ENCODE data around the gene MYBPH. TPM values are rescaled to one million over a fixed set of nuclear protein-coding genes. Genes with fewer than 3 reads are reported as not detected.

MYBPH gene
- total and polyA plus RNA-seq, 2 of the 13 experiments (the other 11 are each of a cell fraction or from before 2014, with no cell fraction given) = not detected

DNA sequence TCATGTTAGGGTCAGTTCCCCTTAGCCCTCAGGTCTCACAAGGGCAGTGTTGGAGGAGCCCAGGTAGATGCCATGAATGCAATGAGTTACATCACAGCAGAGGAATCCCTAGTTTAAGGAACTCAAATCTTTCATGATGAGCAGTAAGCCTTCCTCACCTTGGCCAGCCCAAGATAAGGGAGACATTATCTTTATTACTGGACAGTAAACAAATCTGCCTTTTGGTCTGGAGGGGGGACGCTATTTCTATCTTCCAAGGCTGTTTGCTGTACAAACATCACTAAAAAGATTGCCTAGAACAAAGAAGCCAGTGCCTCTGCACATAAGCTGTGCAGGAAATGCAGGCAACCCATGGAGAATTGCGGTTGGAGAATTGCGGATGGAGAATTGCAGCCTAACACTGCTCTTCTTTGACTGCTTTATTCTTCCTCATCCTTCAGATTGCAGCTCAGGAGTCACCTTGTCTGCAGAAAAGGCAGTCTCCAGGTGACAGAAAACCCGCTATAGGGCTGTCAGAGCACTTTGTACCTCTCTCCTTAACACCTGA, 13.1 kb upstream of the MYBPH start:
- 3% methylated on average over 4 of the region's 4 CpGs for WGBS (ENCODE audit: low lambda C conversion rate)
- Histone ChIP-seq H3K27ac (ENCODE audit: extremely low read length, insufficient read depth, low read length) (no peak overlapping the region), H4K20me1 (ENCODE audit: insufficient read depth, low read length) (no peaks in the 10 kb centered on the region), H3K4me2 (ENCODE audit: low read depth, low read length) (no peak overlapping the region), H3K79me2 (ENCODE audit: insufficient read depth, low read length) (no peaks in the 10 kb centered on the region), H3K4me1 (ENCODE audit: insufficient read depth, low read length) (no peaks in the 10 kb centered on the region), H3K9ac (ENCODE audit: insufficient read depth, low read depth, low read length) (no peak overlapping the region), H3K36me3 (replicated peaks in 1 of 2; ENCODE audit: control insufficient read depth in 1 of 2, insufficient read depth in 2 of 2, low read length in 2 of 2) (no peaks in the 10 kb centered on the region), H3K9me3 (ENCODE audit: low read length) (no peaks in the 10 kb centered on the region), H3K4me3 (replicated peaks in 1 of 3; ENCODE audit: insufficient read depth in 1 of 3, low read depth in 2 of 3, low read length in 3 of 3) (no peak overlapping the region), H2AFZ (ENCODE audit: low read length) (no peak overlapping the region), H3K27me3 (ENCODE audit: control insufficient read depth in 1 of 2, insufficient read depth in 2 of 2, low read length in 2 of 2) (peaks cover 0 to 18% of the 10 kb centered on the region in 2 experiments; a peak in 3 of 5 replicates)
- ATAC-seq (no peak), DNase-seq (ENCODE audit: low spot score) (no peak), FAIRE-seq (no peak)
- in situ Hi-C loops (cut with HindIII; ENCODE audit: extremely low pct_ligation_motif_present, low pct_unique_long_range_greater_than_20kb) (no loop called here), intact Hi-C loops (cut with micrococcal nuclease; ENCODE audit: unreplicated experiment) (no loop called here)
- no TSS peak for BruUV-seq (replicated peaks)
- POLR2A ChIA-PET = no interaction called here
- CTCF ChIA-PET (ENCODE audit: low intra/inter-chr PET ratio, low total read pairs) = no interaction called here
- no peak for TF ChIP-seq SRSF1 (optimal IDR thresholded peaks at IDR 0.05; ENCODE audit: low read depth, low read length)
- TF ChIP-seq REXO4 (CRISPR knock-in tag; IDR thresholded peaks at IDR 0.05; ENCODE audit: borderline replicate concordance) = no peak
- no peak for TF ChIP-seq FOXA1 (IDR thresholded peaks at IDR 0.05)
- peak; percentile 47; the same call in 1 of the 2 replicates for TF ChIP-seq FOXA1 (CRISPR knock-in tag; IDR thresholded peaks at IDR 0.05)
- no peak for TF ChIP-seq ZNF777 (CRISPR knock-in tag; IDR thresholded peaks at IDR 0.05)
- no peak for TF ChIP-seq HOXA5 (CRISPR knock-in tag; IDR thresholded peaks at IDR 0.05)
- TF ChIP-seq TCF7L2 (IDR thresholded peaks at IDR 0.05; ENCODE audit: low read depth, low read length) = peak; percentile 26; the same call in 1 of the 2 replicates
- TF ChIP-seq, protein P1, sequence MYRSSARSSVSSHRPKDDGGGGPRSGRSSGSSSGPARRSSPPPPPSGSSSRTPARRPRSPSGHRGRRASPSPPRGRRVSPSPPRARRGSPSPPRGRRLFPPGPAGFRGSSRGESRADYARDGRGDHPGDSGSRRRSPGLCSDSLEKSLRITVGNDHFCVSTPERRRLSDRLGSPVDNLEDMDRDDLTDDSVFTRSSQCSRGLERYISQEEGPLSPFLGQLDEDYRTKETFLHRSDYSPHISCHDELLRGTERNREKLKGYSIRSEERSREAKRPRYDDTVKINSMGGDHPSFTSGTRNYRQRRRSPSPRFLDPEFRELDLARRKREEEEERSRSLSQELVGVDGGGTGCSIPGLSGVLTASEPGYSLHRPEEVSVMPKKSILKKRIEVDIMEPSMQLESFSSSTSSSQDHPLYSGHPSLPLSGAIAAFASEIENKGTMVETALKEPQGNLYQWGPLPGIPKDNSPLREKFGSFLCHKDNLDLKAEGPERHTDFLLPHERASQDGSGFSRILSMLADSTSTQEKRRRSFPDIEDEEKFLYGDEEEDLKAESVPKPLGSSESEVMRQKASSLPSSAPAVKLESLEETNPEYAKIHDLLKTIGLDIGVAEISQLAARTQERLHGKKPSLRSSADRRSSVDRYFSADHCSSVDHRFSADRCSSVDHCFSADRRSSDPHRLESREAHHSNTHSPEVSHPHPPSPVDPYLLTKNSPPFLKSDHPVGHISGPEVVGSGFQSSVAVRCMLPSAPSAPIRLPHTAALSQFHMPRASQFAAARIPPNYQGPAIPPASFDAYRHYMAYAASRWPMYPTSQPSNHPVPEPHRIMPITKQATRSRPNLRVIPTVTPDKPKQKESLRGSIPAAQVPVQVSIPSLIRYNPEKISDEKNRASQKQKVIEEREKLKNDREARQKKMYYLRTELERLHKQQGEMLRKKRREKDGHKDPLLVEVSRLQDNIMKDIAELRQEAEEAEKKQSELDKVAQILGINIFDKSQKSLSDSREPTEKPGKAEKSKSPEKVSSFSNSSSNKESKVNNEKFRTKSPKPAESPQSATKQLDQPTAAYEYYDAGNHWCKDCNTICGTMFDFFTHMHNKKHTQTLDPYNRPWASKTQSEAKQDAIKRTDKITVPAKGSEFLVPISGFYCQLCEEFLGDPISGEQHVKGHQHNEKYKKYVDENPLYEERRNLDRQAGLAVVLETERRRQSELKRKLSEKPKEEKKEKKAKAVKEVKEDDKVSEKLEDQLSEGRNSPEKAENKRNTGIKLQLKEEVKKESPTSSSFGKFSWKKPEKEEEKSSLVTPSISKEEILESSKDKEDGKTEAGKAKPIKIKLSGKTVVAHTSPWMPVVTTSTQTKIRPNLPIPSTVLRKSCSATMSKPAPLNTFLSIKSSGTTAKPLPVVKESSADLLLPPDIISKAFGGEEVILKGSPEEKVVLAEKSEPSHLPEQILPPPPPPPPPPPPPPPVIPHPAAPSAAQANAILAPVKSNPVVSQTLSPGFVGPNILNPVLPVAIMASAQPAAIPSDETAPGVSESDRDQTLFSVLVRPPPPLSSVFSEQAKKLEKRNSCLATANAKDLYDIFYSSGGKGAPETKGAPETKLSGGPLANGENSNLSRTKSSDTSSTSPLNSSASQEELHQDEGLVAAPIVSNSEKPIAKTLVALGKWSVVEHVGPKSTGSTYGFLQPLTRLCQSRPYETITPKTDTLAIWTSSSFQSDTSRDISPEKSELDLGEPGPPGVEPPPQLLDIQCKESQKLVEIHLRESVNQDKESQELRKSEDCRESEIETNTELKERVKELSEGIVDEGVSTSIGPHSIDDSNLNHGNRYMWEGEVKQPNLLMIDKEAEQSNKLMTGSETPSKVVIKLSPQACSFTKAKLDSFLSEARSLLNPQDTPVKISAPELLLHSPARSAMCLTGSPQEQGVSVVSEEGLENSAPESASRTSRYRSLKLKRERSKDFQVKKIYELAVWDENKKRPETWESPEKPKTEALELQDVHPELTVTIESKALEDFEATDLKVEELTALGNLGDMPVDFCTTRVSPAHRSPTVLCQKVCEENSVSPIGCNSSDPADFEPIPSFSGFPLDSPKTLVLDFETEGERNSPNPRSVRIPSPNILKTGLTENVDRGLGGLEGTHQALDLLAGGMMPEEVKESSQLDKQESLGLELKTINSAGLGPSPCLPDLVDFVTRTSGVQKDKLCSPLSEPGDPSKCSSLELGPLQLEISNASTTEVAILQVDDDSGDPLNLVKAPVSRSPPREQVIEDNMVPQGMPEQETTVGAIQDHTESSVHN (CRISPR knock-in tag; IDR thresholded peaks at IDR 0.05) = no peak

Measured in HepG2 (cell line).